ENCODE results near the gene MAP7.
"Not testable (repeated sequence)": the region's sequence is repeated elsewhere in the genome, so short reads cannot be mapped to it uniquely, and the experiment has no call there.

Gene MAP7

DNA sequence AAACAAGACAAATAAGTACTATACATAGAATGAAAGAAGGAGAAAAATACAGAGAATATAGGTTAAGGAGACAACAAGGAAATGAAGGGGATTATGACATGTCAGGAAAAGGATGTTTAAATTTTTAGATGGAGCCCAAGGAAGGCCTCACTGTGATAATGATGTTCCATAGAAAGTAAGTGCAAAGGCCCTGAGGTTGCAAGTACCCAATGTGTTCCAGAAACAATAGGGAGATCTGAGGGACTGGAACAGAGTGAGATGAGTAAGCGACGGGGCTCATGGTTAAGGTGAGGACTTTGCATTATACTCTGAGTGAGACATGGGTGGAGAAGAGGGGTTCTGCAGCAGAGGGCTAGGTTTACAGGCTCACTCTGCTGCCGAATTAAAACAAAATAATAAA, 137.8 kb downstream of the MAP7 start:
- no peak for DNase-seq

- no peak for DNase-seq
Measured at GRCh38 chr6:136411453-136412354, 138.5 kb downstream of the MAP7 start.

DNA sequence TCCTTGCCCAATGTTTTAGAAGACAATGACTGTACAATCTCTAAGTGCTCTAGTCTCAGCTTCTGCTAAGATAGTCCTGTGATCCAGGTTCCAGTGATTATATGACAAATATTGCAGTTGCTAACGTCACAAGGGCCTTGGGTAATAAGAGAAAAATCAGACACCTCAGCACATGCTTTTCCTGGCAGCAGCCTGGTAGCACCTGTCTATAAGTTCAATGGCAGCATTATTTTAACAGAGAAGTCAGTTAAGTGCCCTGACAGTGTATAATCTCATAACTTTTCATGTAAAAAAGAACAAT, 139.2 kb downstream of the MAP7 start:
- DNase-seq, result no peak

DNA sequence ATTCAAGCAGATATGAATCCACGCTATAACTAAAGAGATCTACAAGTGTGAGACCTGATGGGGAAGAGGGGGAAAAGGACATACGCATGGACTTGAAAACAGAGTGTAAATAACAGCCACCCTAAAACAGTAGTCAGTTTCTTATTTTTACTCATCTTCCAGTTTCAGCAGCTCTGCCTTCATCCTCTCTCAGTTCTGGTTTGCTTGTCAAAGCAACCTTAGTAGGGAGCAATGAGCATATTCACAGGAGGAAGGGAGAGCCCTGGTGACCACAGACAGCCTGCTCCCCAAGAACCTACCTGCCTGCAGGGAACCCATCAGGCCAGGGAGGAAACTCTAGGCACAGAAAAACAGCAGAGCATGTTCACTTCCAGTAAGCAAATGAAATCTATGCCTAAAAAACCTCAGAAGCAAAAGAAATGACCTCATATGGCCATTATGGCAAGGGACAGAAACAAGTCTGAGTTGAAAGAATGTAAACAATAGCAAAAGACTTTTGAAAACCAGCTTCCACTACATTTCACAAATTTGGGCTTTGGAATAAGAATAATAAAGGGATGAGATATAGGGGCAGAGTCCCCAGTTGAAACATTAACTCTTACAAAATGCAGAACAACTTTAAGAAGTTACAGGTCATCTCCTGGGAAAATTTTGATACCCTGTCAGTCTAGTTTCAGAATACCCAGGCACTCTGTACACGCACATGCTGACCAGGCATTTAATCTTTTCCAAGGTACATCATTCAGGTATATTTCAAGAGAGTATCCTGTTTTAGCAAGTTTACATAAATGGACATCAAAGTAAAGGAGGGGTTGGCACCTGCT, 139.8 kb downstream of the MAP7 start:
- DNase-seq, result no peak

GRCh38 chr6:136409597-136409996, 140.6 kb downstream of the MAP7 start:
- DNase-seq, result no peak

DNA sequence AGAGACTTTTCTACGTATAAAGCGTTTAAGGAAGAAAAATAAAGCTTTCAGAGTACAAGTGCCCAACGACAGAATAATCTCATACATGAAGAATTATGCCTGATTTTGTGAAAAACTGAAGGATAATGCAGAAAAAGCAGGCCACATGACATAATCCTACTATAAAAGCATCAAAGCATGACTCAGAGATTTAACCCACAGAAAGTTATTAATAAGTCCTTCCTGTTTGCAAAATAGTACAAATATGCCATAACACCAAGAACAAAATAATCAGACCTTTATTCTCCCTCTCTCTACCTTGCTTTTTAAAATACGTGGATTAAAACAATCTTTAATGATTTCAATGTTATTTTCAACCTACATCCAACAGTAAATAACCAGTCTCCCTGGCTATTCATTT, 142.0 kb downstream of the MAP7 start:
- DNase-seq, result no peak

DNA sequence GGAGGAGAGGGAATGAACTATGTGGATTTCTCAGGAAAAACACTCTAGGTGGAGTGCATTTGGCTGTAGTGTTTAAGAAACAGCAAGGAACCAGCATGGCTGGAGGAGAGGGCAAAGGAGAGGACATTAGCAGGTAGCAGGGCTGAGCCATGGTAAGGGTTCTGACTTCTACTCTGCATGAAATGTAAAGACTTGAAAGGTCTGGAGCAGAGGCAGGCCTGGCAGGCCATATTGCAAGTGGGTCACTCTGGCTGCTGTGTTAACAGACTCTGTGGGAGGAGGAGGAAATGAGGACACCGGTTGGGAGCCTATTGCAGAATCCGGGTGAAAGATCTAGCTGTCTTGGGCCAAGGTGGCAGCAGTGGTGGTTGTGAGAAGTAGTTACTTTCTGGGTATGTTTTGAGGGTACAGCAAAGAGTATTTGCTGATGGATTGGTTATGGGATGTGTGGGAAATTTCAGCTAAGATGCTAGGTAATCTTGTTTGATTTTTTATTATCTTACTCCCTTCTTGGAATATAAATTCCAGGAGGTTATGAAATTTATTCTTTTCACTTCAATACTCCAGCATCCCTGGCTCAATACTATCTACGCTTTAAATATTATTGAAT, 144.7 kb downstream of the MAP7 start:
- DNase-seq, result no peak

- DNase-seq, result no peak
Measured at GRCh38 chr6:136404627-136405419, 145.4 kb downstream of the MAP7 start.

- no peak for DNase-seq
Measured at GRCh38 chr6:136404007-136404406, 146.2 kb downstream of the MAP7 start.

DNA sequence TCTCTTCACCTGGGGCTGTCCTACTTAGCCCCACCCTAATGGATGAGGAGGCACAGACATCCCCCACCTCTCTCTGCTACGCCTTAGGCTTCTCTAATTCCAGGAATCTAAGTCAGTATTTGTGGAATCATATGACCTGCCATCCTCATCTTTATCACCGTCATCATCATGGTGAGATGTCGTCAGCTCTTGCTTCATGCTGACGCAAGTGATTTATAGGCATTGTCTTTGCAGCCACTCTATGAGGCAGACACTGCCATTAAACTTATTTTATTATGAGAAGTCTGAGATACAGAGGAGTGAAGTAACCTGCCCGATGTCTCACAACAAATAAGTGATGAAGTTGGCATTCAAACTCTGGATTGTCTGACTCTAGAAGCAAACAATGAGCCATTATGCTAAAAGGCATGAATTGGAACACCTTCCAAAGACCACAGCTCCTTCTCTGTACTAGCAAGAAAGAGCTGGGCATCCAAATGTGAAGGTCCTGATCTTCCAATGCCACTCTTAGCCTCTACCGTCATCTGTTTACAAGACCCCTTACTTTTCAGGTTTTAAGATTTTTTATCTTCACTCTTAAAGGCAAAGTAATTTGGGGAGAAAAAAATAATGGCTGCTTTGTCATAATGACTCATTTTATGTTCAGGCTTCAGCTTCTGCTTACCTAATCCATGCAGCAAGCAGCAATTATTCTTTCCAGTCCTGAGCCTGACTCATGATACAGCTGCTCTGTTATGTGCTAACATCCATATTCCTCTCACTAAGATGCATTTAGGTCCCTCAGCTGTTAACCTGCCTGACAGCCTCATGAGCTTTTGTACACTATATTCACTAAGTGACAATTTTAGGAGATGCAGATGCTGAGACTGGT, 146.9 kb downstream of the MAP7 start:
- peak in 1 of 2 experiments; percentile 23 for DNase-seq

DNA sequence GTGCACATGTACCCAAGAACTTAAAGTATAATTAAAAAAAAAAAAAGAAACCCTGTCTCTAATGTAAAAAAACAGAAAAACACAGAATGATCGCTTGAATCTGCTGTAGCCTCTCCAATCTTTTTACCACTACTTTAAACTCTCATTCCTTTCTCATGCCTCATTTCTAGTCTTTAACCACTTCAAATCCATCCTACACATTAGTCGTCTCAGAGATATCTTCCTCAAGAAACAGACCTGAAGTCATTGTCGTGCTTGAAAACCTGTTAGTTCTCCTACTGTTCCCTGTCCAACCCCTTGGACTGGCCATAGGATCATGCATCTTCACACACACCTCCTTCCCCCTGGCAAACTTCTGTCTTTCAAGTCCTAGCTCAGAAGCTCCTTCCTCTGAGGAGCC, 148.5 kb downstream of the MAP7 start:
- no peak for DNase-seq

- not testable (repeated sequence) for DNase-seq
Measured at GRCh38 chr6:136401236-136401635, 149.0 kb downstream of the MAP7 start.

DNA sequence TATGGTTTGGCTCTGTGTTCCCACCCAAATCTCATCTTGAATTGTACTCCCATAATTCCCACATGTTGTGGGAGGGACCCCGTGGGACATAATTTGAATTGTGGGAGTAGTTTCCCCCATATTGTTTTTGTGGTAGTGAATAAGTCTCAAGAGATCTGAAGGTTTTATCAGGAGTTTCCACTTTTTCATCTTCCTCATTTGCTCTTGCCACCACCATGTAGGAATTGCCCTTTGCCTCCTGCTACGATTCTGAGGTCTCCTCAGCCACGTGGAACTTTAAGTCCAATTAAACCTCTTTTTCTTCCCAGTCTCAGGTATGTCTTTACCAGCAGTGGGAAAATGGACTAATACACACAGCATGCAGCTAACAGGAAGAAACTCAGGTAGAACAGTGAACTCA, 151.8 kb downstream of the MAP7 start:
- no peak for DNase-seq

DNA sequence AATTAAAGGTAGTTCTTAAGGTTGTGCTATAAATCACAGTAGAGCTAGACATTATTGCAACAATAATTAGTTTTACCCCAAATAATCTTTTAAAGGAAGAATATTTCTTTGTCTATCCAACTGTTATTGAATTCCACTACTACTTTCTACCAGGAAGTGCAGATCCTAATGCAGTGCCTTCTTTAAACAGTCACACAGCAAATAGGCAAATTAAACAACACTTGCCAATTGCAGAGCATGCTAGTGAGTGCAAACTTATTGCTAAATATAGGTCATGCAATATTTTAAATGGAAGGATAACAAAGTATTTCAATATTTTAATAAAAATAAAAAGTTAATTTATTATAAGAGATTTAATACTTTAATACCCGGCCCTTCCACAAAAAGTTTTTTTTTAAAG, 153.3 kb downstream of the MAP7 start:
- no peak for DNase-seq

DNA sequence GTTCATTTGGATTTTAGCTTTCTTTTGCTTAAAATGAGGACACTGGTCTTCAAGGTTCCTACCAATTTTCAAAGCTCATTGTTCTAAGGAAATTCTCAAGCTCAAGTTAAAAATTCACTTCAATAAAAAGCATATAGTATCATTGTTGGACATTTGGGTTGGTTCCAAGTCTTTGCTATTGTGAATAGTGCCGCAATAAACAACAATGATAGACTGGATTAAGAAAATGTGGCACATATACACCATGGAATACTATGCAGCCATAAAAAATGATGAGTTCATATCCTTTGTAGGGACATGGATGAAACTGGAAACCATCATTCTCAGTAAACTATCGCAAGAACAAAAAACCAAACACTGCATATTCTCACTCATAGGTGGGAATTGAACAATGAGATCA, 159.3 kb downstream of the MAP7 start:
- DNase-seq, result not testable (repeated sequence)

DNA sequence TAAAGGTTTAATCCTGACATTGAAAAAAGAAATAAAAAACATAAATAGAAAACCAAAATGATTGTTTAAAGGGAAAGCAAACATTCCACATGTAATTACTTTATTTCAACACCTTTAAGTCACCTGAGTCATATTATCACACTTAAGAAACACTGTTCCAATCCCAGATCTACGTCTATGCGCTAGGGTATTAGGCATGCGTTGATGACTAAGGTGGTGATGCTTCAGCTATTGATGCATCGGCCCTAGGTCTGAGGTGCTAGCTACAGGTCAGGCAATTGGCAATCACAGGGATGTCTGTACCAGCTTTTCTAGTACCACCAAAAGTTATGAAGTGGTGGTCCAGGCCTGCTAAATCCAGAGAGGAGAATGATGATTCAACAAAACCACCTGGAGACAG, 162.9 kb downstream of the MAP7 start:
- DNase-seq, result no peak

DNA sequence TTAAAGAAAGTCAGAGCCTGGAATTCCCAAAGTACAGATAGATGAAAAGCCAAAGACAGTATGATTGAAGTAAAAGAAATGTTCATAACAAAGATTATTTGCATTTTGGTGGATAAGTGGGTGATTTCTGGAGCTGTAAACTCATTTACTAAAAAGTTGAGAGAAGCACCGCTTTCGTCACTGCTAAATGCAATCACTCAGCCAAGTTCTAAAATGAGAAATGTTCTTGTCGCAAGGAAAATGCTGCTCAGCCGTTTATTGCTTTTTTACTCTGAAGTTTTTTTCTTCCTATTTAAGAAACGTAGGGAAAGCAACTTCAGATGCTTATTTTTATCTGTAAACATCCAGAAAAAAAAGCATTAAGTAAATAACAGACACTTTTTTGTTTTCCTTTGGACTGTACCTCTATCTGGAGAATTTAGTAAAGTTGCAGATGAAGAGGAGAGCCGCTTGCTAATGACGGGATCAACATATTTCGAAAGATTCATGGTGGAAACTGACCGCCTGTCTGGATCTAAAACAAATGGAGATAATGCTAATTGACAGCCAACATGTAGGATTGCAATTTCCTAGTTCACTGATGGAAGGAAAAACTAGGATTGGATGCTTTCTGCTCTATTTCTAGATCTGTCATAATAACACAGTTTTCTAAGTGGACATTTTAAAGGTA, 166.8 kb downstream of the MAP7 start:
- no peak for DNase-seq

- DNase-seq, result no peak
Measured at GRCh38 chr6:136382676-136383252, 167.5 kb downstream of the MAP7 start.

DNA sequence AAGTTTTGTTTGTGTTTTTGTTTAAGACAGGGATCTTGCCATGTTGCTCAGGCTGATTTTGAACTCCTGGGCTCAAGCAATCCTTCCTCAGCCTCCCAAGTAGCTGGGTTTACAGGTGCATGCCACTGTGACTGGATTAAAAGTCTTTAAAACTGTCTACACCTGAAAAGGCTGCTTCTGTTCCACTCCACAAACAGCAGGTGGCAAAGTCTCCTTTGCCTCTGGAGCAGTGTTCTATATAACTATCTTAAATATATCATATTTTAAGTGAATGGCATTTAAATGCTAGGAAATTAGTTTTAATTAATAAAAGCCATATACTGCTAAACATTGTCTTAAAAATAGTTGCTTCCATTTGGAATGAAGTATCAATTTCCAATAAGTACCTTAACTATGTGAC, 171.3 kb downstream of the MAP7 start:
- DNase-seq, result no peak

DNA sequence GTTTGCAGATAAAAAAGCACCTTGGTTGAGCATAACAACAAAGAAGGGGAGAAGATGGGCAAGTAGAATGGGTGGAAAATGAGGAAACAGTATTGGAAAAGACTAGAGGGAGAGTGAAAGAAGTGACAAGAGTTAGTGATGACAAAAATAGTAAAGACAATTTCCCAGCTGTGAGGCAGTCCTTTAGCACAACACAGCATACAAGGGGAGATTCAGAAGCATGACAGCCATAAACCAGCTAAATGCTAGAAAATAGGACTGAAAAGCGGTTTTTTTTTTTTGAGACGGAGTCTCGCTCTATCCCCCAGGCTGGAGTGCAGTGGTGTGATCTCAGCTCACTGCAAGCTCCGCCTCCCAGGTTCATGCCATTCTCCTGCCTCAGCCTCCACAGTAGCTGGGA, 174.4 kb downstream of the MAP7 start:
- not testable (repeated sequence) for DNase-seq

GRCh38 chr6:136371959-136372358, 178.3 kb downstream of the MAP7 start:
- no peak for DNase-seq

Data from SW 1271 (cell line).